AG04450 (cell line): ENCODE data around the gene CXCR6. TPM values are rescaled to one million over a fixed set of nuclear protein-coding genes. Genes with fewer than 3 reads are reported as not detected.

Experiments
- CTCF ChIA-PET: fragments of 300-600, 350-600 bp; formaldehyde crosslinking; extraction: SDS; loops from one replicate; lab custom pipeline; 2022; ENCODE audit warnings: antibody characterized with exemption, inconsistent platforms; lab: Charles Lee
- POLR2A ChIA-PET: fragments of 350-600 bp; formaldehyde crosslinking; extraction: SDS; loops from one replicate; lab custom pipeline; 2021; ENCODE audit warnings: antibody characterized with exemption, inconsistent platforms; lab: Yijun Ruan, JAX
- DNase-seq: peaks from one replicate; pipeline ENCODE4 v3.0.0-alpha.2; 2011; ENCODE audit warnings: low read depth, low spot score
- H3K27ac ChIP-seq: one replicate; pipeline ENCODE4 v1.5.1; 2012; ENCODE audit warnings: low read depth, low read length, control low read depth
- H3K27me3 ChIP-seq: one replicate; pipeline ENCODE4 v1.6.0; 2012; ENCODE audit warnings: low read length; ENCODE audit not compliant: control insufficient read depth, insufficient read depth
- H3K4me3 ChIP-seq: 2 replicates; pipeline ENCODE4 v1.5.1; 2011; ENCODE audit warnings: mild to moderate bottlenecking, low read depth, low read length, control low read depth
- H3K9me3 ChIP-seq: 2 replicates; pipeline ENCODE4 v1.5.1; 2012; ENCODE audit warnings: low read length; ENCODE audit not compliant: control insufficient read depth, insufficient read depth
- polyA plus RNA-seq: library from polyadenylated mRNA; depleted of rRNA; stranded (reverse); fragments of >200 nt; gene quantifications from 2 replicates; pipeline ENCODE4 v1.2.3, GENCODE V29; 2011
- TF ChIP-seq, protein P1 (sequence below): IDR thresholded peaks from 2 replicates; pipeline ENCODE4 v1.5.1; 2011; ENCODE audit warnings: low read depth, low read length, control low read depth, inconsistent platforms

The CXCR6 gene
- polyA plus RNA-seq, 1 experiment, result not detected

DNA sequence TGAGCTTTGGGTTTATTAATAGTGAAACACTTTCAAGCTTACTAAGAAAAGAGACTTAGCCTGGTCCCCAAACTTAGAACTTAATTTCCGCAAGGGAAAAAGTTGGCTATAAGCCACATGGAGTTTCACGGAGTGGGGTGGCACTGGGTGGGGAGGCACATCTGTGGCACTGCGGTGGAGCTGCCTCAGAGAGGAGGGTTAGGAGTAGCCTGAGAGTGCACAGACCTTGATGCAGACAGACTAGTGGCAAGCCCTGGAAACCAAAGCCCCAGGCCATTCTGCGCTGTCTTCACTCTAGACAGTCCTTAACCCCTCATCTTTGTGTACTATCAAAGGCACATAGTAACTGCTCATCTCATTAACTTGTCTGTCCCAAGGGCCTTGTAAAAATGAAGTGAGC, 22.0 kb downstream of the CXCR6 start:
- ChIA-PET CTCF (interaction anchor here (1.5 to 2.1 kb wide), 2 partner anchors 26 to 114 kb away, joined by 3 to 6 read pairs; no protein-coding TSS in a partner anchor), POLR2A (interaction anchor here (1.2 kb wide), 1 partner anchor 12 kb away, joined by 3 read pairs; no protein-coding TSS in a partner anchor)
- Histone ChIP-seq H3K9me3 (no peaks in the 10 kb centered on the region; the same call in 1 of the 2 replicates), H3K4me3 (no peak overlapping the region), H3K27ac (no peak overlapping the region), H3K27me3 (no peaks in the 10 kb centered on the region)
- no peak for DNase-seq
- TF ChIP-seq, protein P1, sequence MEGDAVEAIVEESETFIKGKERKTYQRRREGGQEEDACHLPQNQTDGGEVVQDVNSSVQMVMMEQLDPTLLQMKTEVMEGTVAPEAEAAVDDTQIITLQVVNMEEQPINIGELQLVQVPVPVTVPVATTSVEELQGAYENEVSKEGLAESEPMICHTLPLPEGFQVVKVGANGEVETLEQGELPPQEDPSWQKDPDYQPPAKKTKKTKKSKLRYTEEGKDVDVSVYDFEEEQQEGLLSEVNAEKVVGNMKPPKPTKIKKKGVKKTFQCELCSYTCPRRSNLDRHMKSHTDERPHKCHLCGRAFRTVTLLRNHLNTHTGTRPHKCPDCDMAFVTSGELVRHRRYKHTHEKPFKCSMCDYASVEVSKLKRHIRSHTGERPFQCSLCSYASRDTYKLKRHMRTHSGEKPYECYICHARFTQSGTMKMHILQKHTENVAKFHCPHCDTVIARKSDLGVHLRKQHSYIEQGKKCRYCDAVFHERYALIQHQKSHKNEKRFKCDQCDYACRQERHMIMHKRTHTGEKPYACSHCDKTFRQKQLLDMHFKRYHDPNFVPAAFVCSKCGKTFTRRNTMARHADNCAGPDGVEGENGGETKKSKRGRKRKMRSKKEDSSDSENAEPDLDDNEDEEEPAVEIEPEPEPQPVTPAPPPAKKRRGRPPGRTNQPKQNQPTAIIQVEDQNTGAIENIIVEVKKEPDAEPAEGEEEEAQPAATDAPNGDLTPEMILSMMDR, result no peak

DNA sequence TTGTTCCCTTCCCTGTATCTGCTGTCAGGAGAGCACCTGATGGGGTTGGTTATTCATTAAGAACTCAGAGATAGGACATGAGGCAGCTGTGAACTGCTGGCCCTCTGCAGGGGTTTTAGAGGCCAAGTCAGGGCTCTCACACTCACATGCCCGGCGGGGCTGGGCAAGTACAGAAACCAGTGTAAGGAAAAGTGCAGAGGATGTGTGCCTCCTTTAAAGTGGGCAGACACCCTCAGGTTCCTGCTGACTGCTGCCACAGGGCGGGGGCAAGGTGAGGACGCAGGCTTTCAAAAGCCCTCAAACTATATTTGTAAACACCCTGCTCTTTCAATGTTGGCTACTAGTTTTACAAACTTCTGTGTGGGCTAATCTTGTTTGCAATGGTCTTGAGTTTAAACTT, 22.4 kb downstream of the CXCR6 start:
- ChIA-PET POLR2A (interaction anchor here (0.5 to 1.1 kb wide), 2 partner anchors 250 to 971 kb away, joined by 3 read pairs; no protein-coding TSS in a partner anchor), CTCF (interaction anchor here (1.5 to 2.1 kb wide), 2 partner anchors 27 to 114 kb away, joined by 3 to 6 read pairs; no protein-coding TSS in a partner anchor)
- no peaks in the 10 kb centered on the region; the same call in 1 of the 2 replicates for H3K9me3 ChIP-seq
- no peak overlapping the region for H3K4me3 ChIP-seq
- H3K27me3 ChIP-seq, result no peaks in the 10 kb centered on the region
- H3K27ac ChIP-seq, result no peak overlapping the region
- TF ChIP-seq, protein P1, result no peak
- no peak for DNase-seq

DNA sequence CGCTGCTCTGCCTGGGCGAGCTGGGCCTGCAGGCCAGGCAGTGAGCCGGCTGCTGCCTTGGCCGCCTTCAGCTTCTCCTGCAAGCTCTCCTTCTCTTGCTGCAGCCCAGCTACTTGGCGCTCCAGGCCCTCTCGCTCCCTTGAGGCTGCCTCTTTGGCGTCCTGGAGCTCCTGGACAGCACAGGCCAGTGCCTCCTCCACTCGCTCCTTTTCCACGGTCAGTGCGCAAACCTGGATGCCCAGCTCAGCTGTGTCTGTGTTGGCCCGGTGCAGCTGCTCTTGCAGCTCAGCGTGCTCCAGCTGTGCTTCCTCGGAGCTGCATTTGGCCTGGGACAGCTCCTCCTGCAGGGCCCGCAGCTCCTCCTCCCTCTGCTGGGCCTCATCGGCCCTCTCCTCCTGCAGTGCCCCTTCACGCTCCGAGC, 23.1 kb downstream of the CXCR6 start:
- ChIA-PET CTCF (interaction anchor here (1.5 to 2.1 kb wide), 2 partner anchors 27 to 113 kb away, joined by 3 to 6 read pairs; no protein-coding TSS in a partner anchor), POLR2A (interaction anchor here (0.5 to 1.1 kb wide), 2 partner anchors 249 to 972 kb away, joined by 3 read pairs; no protein-coding TSS in a partner anchor)
- Histone ChIP-seq H3K27me3 (no peaks in the 10 kb centered on the region), H3K4me3 (no peak overlapping the region), H3K27ac (no peak overlapping the region), H3K9me3 (no peaks in the 10 kb centered on the region; the same call in 1 of the 2 replicates)
- TF ChIP-seq, protein P1, result no peak
- DNase-seq, result no peak

DNA sequence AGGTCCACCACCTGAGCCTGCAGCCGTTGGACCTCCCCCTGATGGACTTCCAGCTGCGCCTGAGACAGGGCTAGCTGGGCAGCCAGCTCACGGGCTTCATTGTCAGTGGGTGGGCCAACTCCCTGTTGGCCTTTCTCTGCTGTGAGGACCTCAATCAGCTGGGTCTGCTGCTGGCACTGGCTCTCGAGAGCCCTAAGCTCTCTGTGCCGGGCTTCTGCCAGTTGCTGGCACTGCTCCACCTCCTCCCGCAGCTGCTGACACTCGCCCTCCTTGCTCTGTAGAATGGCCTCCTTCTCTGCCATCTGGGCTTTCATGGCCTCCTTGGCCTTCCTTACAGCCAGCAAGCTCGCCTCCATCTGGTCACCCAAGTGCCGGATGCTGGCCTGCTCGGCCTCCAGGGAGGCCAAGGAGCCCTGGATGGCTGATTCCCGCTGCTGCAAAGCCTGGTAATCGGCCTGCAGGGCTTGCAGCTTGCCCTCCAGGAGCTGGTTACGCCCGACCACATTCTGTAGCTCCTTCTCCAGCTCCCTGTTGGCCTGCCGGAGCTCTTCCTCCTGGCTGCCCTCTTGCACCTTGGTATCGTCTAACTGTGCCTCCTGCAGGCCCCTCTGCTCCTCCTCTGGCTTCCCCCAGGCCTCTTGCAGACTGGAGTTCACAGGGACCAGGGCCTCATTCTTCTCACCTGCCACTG, 23.8 kb downstream of the CXCR6 start:
- TF ChIP-seq, protein P1, result no peak
- no peaks in the 10 kb centered on the region for H3K27me3 ChIP-seq
- ChIA-PET POLR2A (no interaction called here), CTCF (interaction anchor here (2.1 to 4.1 kb wide), 4 partner anchors 9 to 112 kb away, joined by 6 to 41 read pairs (median 14); no protein-coding TSS in a partner anchor)
- no peak for DNase-seq
- no peak overlapping the region for H3K27ac ChIP-seq
- H3K9me3 ChIP-seq, result no peaks in the 10 kb centered on the region; the same call in 1 of the 2 replicates
- H3K4me3 ChIP-seq, result no peak overlapping the region

DNA sequence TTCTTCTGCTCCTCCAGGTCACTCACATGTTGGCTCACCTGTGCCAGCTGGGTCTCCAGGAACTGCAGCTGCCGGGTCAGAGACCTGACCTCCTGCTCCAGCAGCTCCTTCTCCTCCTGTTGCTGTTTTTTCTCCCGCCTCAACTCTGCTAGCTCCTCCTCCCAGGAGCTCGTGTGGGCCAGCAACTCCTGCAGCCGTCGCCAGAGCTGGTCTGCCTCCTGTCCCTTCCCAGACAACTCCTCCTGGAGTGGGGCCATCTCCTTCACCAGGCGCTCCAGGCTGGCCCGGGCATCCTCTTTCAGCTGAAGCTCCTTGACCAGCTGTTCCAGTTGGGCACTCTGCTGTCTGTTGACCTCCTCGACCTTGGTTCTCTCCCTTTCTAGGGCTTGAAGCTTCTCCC, 24.5 kb downstream of the CXCR6 start:
- no peak for DNase-seq
- Histone ChIP-seq H3K27me3 (no peaks in the 10 kb centered on the region), H3K27ac (no peak overlapping the region), H3K4me3 (no peak overlapping the region), H3K9me3 (no peaks in the 10 kb centered on the region; the same call in 1 of the 2 replicates)
- TF ChIP-seq, protein P1, result no peak
- CTCF ChIA-PET, result interaction anchor here (2.7 to 4.1 kb wide), 3 partner anchors 9 to 110 kb away, joined by 11 to 41 read pairs (median 16); no protein-coding TSS in a partner anchor
- POLR2A ChIA-PET, result no interaction called here
